Measurements from ENCODE around the gene ATP2C2.
"Not testable (repeated sequence)": the region's sequence is repeated elsewhere in the genome, so short reads cannot be mapped to it uniquely, and the experiment has no call there.

Gene ATP2C2

GRCh38 chr16:84398701-84399100, 30.4 kb downstream of the ATP2C2 start:
- DNase-seq, result no peak

GRCh38 chr16:84399912-84400311, 31.6 kb downstream of the ATP2C2 start:
- DNase-seq, result not testable (repeated sequence)

- DNase-seq, result not testable (repeated sequence)
Measured at GRCh38 chr16:84403435-84403834, 35.1 kb downstream of the ATP2C2 start.

GRCh38 chr16:84404324-84404723, 36.0 kb downstream of the ATP2C2 start:
- DNase-seq, result no peak

GRCh38 chr16:84404936-84405639, 36.8 kb downstream of the ATP2C2 start:
- no peak for DNase-seq

GRCh38 chr16:84406006-84406963, 37.9 kb downstream of the ATP2C2 start:
- no peak for DNase-seq

- no peak for DNase-seq
Measured at GRCh38 chr16:84407588-84408313, 39.4 kb downstream of the ATP2C2 start.

GRCh38 chr16:84408314-84408690, 40.0 kb downstream of the ATP2C2 start:
- DNase-seq, result no peak

GRCh38 chr16:84408856-84409255, 40.5 kb downstream of the ATP2C2 start:
- DNase-seq, result no peak

GRCh38 chr16:84410361-84411138, 42.2 kb downstream of the ATP2C2 start:
- no peak for DNase-seq

- DNase-seq, result no peak
Measured at GRCh38 chr16:84411768-84412167, 43.4 kb downstream of the ATP2C2 start.

- DNase-seq, result no peak
Measured at GRCh38 chr16:84412262-84412661, 43.9 kb downstream of the ATP2C2 start.

GRCh38 chr16:84413244-84414004, 45.1 kb downstream of the ATP2C2 start:
- DNase-seq, result no peak

GRCh38 chr16:84414789-84415326, 46.5 kb downstream of the ATP2C2 start:
- no peak for DNase-seq

- DNase-seq, result no peak
Measured at GRCh38 chr16:84416407-84417321, 48.3 kb downstream of the ATP2C2 start.

- no peak for DNase-seq
Measured at GRCh38 chr16:84418056-84418849, 49.9 kb downstream of the ATP2C2 start.

GRCh38 chr16:84419730-84420129, 51.4 kb downstream of the ATP2C2 start:
- DNase-seq, result no peak

GRCh38 chr16:84420556-84420955, 52.2 kb downstream of the ATP2C2 start:
- DNase-seq, result not testable (repeated sequence)
